Coronary artery (tissue), 2 donors: ENCODE measurements around the gene UGT2B17.
"Not testable (repeated sequence)": the region's sequence is repeated elsewhere in the genome, so short reads cannot be mapped to it uniquely, and the experiment has no call there.

Source experiments
- DNase-seq: peaks from one replicate; pipeline ENCODE4 v3.0.0-alpha.2; 2017; ENCODE audit warnings: low spot score
- H3K27ac ChIP-seq, 2 donors: fragments of 200-600 bp; sonication (generic); one replicate each; pipeline ENCODE4 v1.5.1; 2016 to 2019
- H3K4me3 ChIP-seq: fragments of 200-600 bp; sonication (generic); 2 replicates; pipeline ENCODE4 v1.5.1; 2016; ENCODE audit warnings: mild to moderate bottlenecking, moderate library complexity
- TF ChIP-seq, protein P1 (sequence below): fragments of 200-600 bp; sonication (generic); IDR thresholded peaks from one replicate; pipeline ENCODE4 v1.5.1; 2019; ENCODE audit warnings: antibody characterized with exemption

UGT2B17 gene

DNA sequence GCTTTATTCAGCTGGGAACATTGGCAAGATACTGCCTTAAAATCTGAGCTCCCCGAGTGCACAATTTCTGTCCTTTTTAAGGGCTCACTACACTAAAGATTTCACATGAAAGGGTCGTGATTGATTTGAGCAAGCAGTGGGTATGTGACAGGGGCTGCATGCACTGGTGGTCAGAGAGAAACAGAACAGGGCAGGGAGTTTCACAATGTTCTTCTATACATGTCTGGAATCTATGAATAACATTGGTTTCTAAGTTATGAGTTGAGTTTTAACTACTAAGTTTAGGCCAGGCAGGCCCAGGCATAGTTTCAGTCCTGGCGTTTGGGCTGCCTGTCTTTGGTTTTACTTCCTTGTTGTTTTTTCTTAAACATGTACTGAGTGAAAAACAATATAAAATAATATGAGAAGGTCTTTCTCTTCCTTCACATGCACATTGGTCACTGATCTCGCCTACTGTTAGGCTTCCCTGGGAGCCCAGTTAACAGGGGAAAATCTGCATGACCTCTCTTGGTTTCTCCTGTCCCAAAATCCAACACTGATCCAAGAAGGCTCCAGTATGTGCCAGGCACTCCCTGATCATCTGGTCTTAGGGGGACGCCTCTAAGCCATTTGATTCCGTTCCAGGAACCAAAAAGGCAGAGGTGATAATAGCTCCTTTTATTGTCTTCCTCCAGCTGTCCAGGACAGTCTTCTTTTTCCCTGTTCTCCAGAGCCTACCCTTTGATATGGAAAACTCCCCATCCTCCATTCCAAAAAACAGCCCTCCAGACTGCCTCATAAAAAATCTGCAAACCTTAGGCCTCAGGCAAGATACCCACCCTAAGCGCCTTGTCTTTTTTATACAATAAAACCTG lies at the start of gene UGT2B17:
Gene UGT2B17 (minus strand): TSS at position 51 of the 854 bp plus-strand sequence. CDS start 7,838 bp downstream, outside the sequence.
- no peak within 1 kb of the TSS for H3K4me3 ChIP-seq
- no peak for DNase-seq
- no peak within 1 kb of the TSS for H3K27ac ChIP-seq
- TF ChIP-seq, protein P1, sequence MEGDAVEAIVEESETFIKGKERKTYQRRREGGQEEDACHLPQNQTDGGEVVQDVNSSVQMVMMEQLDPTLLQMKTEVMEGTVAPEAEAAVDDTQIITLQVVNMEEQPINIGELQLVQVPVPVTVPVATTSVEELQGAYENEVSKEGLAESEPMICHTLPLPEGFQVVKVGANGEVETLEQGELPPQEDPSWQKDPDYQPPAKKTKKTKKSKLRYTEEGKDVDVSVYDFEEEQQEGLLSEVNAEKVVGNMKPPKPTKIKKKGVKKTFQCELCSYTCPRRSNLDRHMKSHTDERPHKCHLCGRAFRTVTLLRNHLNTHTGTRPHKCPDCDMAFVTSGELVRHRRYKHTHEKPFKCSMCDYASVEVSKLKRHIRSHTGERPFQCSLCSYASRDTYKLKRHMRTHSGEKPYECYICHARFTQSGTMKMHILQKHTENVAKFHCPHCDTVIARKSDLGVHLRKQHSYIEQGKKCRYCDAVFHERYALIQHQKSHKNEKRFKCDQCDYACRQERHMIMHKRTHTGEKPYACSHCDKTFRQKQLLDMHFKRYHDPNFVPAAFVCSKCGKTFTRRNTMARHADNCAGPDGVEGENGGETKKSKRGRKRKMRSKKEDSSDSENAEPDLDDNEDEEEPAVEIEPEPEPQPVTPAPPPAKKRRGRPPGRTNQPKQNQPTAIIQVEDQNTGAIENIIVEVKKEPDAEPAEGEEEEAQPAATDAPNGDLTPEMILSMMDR: no peak

DNA sequence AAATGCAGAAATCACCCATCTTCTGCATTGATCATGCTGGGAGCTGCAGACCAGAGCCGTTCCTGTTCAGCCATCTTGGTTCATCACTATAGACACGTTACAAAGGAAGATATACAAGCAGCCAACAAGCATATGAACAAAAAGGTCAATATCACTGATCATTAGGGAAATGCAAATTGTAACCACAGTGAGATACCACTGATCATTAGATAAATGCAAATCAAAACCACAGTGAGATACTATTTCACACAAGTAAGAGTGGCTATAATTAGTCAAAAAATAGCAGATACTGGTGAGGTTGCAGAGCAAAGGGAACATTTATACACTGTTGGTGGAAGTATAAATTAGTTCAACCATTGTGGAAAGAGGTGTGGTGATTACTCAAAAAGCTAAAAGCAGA lies 46.6 kb upstream of the UGT2B17 start:
- not testable (repeated sequence) for DNase-seq, H3K4me3 ChIP-seq, H3K27ac ChIP-seq

DNA sequence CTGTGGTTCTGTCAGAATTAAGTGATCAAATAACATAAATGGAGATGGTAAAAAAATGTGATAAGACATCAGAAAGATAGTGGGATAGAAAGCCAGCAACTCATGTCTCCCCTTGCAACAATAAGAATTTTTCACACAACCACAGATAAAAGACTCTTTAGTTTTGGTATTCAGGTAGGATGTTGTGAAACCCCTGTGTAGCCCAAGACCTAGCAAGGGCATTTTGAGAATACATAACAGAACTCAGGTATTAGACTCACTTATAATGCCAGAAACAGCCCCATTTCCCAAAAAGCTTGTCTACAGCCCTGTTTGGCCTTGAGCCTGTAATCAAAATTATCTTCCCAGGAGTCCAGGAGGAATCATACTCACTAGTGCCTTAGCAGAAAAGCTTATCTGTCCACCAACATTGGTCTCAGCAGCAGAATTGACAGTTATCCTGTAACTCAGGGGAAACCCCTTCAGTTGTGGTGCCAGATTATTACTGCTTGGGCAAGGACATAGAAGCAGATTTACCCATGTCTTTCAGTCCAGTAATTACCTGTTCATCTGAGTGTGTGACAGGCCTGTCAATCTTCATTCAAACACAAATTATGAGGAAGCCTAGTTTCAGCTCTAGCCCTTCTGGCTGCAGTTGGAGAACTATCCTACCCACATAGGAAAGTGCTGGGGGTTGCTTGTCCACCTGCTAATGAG lies 41.0 kb upstream of the UGT2B17 start:
- Histone ChIP-seq H3K27ac (no peak overlapping the region), H3K4me3 (no peak overlapping the region)
- DNase-seq: no peak
- TF ChIP-seq, protein P1: no peak

DNA sequence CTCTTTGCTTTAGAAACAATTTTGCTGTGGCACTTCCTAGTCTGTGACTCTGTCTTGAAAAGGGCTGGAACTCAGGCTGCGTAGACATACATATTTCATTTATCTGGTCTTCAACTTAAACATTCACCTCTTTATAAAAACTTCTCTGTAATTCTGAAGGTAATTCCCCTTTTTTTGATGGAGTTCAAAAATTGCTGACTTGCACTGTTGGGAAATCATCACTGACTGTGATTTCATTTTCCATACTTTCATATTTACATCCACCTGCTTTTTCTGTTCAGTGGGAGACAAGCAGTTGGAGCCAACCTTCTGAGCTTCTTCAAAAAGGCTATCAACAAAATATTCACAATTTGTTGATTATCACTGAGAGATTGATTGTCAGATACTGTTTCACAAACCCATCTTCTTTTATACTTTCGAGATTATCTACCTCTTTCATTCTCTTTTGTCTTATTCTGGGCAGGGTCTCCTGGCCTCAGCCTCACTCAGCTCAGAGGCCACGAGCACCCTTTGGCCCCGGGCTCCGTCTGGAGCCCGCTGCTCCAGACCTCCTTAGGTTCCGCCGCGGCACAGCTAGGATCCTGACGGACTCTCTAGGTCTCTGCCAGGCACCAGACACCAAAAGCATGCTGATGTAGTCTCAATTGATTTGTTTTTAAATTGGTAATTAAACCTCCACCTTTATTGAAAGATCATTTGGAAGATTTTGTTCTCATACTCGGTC lies 39.7 kb upstream of the UGT2B17 start:
- DNase-seq: no peak
- Histone ChIP-seq H3K27ac (no peak overlapping the region), H3K4me3 (no peak overlapping the region)
- TF ChIP-seq, protein P1: no peak

DNA sequence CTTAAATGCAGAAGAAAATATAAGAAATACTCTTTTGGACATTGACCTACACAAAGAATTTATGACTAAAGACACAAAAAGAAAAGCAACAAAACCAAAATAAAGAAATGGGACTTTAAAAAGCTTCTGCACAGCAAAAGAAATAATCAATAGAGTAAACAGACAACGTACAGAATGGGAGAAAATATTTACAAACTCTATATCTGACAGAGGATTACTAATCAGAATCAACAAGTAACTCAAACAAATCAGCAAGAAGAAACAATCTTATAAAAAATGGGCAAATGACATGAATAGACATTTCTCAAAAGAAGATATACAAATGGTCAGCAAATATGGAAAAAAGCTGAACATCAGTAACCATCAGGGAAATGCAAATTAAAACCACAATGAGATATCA lies 37.6 kb upstream of the UGT2B17 start:
- no peak overlapping the region for H3K27ac ChIP-seq
- no peak overlapping the region for H3K4me3 ChIP-seq
- no peak for DNase-seq
- TF ChIP-seq, protein P1: no peak

DNA sequence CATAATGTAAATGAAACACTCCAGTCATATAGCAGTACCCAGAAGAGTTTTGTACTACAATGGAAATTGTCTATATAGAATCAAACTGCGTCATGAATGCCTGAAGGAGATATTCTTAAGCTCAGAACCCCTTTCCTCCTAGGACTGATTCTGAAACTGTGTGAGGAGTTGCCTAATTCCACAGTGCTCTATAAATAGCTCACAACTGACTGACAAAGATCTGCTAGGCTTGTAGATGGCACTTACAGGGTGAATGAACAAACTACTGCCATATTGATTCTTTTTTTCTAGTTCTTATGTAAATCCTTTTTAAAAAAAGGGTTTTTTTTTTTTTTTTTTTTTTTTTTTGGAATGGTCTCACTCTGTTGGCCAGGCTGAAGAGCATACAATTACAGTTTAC lies 30.1 kb upstream of the UGT2B17 start:
- Histone ChIP-seq H3K4me3 (no peak overlapping the region), H3K27ac (no peak overlapping the region)
- DNase-seq: no peak
- TF ChIP-seq, protein P1: no peak

DNA sequence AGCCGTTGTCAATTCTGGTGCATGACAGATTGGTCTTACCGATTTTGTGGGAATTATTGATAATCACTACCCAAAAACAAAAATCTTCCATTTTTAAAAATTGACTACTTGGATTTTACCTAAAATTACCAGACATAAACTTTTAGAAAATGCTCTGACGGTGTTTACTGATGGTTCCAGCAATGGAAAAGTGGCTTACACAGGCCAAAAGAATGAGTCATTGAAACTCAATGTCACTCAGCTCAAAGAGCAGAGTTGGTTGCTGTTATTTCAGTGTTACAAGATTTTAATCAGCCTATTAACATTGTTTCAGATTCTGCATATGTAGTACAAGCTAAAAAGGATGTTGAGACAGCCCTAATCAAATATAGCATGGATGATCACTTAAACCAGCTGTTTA lies 23.0 kb upstream of the UGT2B17 start:
- DNase-seq: no peak
- H3K27ac ChIP-seq: no peak overlapping the region
- TF ChIP-seq, protein P1: no peak
- no peak overlapping the region for H3K4me3 ChIP-seq
